Hippocampal formation (tissue), 2 donors: ENCODE data around the gene BEAN1.

Experiments used
- DNase-seq, 2 donors: peaks; one replicate each; lab custom pipeline; 2025; lab: John Stamatoyannopoulos, UW

BEAN1 gene, protein sequence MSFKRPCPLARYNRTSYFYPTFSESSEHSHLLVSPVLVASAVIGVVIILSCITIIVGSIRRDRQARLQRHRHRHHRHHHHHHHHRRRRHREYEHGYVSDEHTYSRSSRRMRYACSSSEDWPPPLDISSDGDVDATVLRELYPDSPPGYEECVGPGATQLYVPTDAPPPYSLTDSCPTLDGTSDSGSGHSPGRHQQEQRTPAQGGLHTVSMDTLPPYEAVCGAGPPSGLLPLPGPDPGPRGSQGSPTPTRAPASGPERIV

GRCh38 chr16:66427036-66427860, at the start of gene BEAN1:
TSS of gene BEAN1 (plus strand) at chr16:66427295. CDS start at chr16:66437677, 10,382 bp downstream.
- DNase-seq = no peak

GRCh38 chr16:66377324-66377723, 49.8 kb upstream of the BEAN1 start:
- DNase-seq = no peak

DNA sequence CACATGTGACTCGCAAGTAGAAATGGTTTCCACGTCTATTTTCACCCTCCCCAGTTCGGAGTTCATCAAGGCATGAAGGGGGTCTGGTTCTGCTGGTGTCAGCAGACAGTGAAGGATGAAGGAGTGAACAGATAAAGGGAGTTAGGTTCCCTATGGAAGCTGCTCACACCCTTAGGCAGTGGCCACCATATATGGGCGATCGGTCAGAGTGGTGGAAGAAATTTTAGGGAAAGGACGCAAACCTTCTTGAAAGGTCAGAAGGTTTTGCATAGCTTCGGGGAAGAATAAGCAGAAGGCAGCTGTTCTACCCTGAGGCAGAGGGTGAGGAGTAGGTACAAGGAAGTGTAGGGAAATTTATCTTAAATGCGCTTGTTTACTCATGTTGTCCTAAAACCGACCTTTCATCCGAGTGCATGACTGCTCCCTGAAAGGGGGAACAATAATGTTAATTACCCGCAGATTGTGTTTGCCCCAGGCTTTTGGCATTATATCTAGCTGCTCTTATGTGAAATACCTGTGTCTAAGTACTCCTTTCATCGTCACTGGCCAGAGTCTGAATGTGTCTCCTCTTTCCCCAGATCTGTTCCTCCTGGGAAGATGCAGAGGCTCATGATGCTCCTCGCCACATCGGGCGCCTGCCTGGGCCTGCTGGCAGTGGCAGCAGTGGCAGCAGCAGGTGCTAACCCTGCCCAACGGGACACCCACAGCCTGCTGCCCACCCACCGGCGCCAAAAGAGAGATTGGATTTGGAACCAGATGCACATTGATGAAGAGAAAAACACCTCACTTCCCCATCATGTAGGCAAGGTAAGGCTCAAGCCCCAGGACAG, 48.1 kb upstream of the BEAN1 start:
- no peak for DNase-seq

GRCh38 chr16:66379571-66379941, 47.5 kb upstream of the BEAN1 start:
- no peak for DNase-seq

DNA sequence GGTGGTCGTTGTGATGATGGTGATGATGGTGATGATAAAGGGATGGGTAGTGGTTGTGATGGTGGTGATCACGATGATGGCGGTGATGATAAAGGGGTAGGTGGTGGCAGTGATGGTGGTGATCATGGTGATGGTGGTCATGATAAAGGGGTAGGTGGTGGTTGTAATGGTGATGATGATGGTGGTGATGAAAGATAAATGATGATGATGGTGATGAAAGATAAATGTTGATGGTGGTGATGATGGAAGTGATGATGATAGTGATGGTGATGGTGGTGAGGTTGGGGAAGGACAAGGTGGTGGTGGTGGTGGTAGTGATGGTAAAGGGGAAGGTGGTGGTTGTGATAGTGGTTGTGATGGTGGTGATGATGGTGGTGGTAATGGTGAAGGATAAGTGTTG, 46.7 kb upstream of the BEAN1 start:
- no peak for DNase-seq

- no peak for DNase-seq
Observed at GRCh38 chr16:66381585-66382170, 45.4 kb upstream of the BEAN1 start.

DNA sequence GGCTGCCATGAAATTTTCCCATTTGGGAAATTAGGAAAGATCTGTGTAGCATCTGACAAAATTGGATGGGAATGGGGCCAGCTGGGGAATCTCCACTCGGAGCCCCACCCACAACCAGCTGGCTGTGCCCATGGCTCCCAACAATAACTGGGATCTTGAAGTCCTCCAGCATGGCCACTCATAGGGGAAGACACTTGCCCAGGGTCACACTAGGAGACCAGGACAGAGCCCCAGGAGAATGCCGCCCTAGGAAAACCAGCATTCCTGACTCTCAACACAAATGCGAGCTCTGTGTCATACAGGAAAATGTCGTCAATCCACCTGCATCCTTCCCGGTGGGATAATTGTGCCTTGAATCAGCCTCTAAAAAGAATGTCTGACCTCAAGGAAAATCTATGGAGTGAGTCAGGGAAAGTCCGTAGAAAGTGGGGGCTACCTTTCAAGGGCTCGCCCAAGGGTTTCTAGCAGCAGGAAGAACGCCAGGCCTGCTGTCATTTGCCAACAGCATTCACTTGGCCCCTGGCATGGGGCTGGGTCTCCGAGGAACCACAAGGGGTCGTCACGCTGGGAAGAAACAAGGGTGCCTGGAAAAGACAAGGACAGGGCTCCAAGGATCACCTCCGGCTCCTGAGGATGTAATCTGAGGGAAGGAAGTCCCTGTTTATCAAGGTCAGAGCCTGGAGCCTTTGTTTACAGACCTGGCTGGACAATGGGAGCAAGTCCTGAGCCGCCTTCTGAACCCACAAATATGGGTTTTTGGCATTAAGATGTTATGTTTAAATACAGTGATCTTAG, 44.7 kb upstream of the BEAN1 start:
- no peak for DNase-seq

GRCh38 chr16:66382966-66383299, 44.2 kb upstream of the BEAN1 start:
- no peak for DNase-seq

DNA sequence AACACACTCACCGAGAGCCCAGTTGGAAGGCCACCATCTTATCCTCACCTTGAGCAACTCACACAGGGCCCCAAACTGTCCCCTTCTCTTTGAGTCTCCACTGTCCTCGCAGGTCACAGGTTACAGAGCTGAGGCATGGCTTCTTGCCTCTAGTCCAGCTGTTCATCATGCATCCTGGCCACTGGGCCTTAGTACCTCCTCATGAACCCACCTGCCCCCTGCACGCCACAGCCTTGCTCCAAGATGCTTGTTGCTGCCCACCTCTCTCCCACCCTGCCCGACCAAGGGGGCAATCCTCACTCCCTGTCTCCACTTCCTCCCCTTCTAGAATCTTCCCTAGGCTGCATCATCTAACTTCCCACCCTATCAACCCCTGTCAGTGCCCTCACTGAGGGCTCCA, 43.5 kb upstream of the BEAN1 start:
- DNase-seq = no peak

DNA sequence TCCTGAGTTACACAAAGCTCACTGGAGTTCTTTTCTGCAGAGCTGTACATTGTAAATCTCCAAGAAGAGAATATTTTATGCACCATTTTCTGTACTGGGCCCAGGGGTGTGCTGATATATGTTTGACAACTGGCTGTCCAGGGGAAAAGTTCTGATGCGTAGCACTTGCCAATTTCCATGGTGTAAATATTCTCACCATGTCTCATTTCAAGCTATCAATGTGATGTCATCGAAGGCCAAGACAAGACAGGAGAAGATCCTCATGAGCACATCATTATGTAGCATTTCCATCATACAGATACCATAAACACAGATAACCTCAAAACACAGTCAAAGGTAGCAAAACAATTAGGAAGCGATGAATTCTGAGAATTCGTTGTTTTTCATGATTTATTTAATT, 41.7 kb upstream of the BEAN1 start:
- no peak for DNase-seq

DNA sequence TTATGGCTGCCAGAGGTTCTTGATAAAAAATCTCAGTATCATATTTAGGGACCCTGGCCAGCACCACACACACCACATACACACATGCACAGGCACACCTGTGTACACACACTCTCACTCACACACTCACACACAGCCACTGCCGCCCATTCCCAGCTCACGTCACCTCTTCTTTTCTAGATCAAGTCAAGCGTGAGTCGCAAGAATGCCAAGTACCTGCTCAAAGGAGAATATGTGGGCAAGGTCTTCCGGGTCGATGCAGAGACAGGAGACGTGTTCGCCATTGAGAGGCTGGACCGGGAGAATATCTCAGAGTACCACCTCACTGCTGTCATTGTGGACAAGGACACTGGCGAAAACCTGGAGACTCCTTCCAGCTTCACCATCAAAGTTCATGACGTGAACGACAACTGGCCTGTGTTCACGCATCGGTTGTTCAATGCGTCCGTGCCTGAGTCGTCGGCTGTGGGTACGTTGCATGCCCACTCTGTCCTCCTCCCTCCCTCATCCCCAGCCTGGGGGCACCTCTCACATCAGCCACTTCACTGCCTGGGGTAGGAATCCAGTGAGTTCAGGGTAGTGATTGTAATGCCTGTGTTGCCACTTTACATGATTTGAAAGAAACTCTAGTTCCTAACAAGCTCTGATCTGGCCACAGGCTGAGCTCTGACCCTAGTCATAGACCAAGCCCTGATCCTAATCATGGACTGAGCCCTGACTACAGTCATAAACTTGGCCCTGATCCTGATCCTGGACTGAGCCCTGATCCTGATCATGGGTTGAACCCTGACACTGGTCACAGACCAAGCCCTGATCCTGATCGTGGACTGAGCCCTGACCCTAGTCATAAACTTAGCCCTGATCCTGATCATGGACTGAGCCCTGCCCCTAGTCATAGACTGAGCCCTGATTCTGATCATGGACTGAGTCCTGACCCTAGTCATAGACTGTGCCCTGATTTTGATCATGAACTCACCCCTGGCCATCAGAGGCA, 40.2 kb upstream of the BEAN1 start:
- no peak for DNase-seq

- no peak for DNase-seq
Observed at GRCh38 chr16:66387817-66388332, 39.2 kb upstream of the BEAN1 start.

DNA sequence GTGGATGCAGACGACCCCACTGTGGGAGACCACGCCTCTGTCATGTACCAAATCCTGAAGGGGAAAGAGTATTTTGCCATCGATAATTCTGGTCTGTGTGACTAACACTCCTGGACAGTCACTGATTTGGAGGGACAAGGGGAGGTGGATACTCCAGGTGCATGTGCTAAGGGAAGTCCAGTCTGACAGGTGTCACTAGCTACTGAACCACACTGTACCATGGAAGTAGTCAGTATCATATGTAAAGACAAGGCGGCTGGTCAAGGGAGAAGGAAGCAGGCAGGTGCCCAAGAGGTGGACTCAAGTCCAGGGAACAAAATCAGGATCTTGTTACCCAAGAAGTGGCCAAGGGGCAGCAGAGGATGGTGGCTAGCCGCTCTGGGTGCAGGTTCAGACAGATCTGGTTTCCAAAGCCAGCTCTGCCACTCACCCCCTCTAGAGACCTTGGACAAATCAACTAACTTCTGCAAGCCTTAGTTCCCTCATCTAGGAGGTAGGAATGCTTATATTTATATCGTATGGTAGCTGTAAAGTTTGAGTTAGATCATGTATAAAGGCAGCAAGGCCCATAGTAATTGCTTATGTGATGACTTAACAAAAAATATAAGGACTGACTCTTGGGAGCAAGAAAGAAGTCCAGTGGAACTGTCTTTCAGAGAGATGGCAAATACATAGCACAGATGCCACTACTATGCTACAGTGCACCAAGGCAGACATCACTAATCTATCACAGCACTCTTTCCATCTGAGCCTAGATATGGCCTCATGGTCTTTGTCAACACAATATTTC, 38.5 kb upstream of the BEAN1 start:
- no peak for DNase-seq

DNA sequence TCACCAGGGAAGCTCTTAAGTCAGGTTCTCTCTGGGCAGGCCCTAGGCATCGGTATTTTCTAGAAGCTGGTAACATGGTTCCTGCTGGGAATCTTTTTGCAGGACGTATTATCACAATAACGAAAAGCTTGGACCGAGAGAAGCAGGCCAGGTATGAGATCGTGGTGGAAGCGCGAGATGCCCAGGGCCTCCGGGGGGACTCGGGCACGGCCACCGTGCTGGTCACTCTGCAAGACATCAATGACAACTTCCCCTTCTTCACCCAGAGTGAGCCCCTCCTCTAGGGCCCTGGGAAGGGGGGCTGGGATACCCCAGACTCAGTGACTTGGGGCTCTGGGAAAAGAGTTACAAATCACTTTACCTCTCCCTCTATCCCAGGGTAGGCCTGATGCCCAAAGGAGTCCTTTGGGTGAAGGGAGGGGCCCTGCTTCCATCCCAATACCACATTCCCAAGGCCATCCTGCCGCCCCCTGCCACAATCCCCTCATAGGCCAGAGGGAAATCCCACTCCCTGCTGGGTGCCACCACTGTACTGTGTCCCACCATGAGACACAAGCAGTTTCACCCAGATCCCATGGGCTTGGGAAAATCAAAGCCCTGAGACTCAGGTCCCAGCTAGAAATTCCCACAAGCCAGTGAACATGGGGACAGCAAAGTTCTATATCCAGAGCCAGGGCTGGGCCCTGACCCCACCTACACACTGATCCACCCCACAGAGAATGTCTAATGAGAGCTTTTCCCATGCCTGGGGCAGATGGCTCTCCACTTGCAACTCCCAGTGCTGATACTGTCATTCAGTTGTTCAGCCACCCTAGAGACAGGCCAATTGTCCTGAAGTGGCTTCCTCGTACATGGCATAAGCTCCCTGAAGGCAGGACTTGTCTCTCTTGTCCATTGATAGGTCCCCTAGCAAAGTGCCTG, 37.6 kb upstream of the BEAN1 start:
- DNase-seq = no peak

- DNase-seq = no peak
Observed at GRCh38 chr16:66390346-66391108, 36.6 kb upstream of the BEAN1 start.

GRCh38 chr16:66391726-66392670, 35.1 kb upstream of the BEAN1 start:
- DNase-seq = no peak
